Right lobe of liver (tissue), 6 donors: ENCODE measurements around the gene HERPUD2. TPM values are rescaled to one million over a fixed set of nuclear protein-coding genes. Genes with fewer than 3 reads are reported as not detected.

ENCODE experiments used
- ATAC-seq, 4 donors: fragments of 200-7000 bp; cut with Tn5 transposase; one replicate each; pipeline ENCODE4 v1.9.1; 2020; ENCODE audit warnings: mild to moderate bottlenecking in 4 of 4, moderate library complexity in 4 of 4
- DNase-seq, 3 donors: peaks; one replicate each; pipeline ENCODE4 v3.0.0-alpha.2; 2020
- H3K27ac ChIP-seq, 3 donors: fragments of 200-600 bp; one replicate each; pipeline ENCODE4 v1.8.0; 2022
- H3K27me3 ChIP-seq, 2 donors: fragments of 200-600 bp; one replicate each; pipeline ENCODE4 v1.8.0; 2022
- H3K36me3 ChIP-seq, 4 donors: fragments of 200-600 bp; sonication (generic) in 1 of 4; one replicate each; pipeline versions ENCODE4 v1.5.1 to v1.8.0; 2017 to 2022; ENCODE audit warnings: control low read depth in 1 of 4
- H3K4me1 ChIP-seq, 4 donors: fragments of 200-600 bp; sonication (generic) in 1 of 4; one replicate each; pipeline versions ENCODE4 v1.5.1 to v1.8.0; 2017 to 2022; ENCODE audit warnings: control low read depth in 1 of 4
- H3K4me3 ChIP-seq, 3 donors: fragments of 200-600 bp; one replicate each; pipeline ENCODE4 v1.8.0; 2022
- H3K9me3 ChIP-seq, 4 donors: fragments of 200-600 bp; sonication (generic) in 1 of 4; one replicate each; pipeline versions ENCODE4 v1.5.1 to v1.8.0; 2017 to 2022; ENCODE audit warnings: control low read depth in 1 of 4
- POLR2A ChIP-seq: fragments of 450-650 bp; IDR thresholded peaks from one replicate; pipeline ENCODE4 v1.6.1; 2017; ENCODE audit warnings: antibody characterized with exemption, mild to moderate bottlenecking
- WGBS: methylation state at CpG from one replicate; pipeline ENCODE4 v1.1.6; 2018; ENCODE audit warnings: low coverage, low lambda C conversion rate; ENCODE audit not compliant: insufficient coverage; ENCODE audit errors: missing lambda C conversion rate; 5-methylcytosine and 5-hydroxymethylcytosine counted together
- intact Hi-C, 2 donors: fragments of 100-400 bp; cut with DNase I; formaldehyde crosslinking; loops; one replicate each; pipeline versions ENCODE4 v1.11.2 to v1.14.1; 2022
- total RNA-seq, 6 experiments: library from RNA; depleted of rRNA in 2 of 6; stranded (reverse); fragments of >200 nt in 2 of 6; fragmentation: NEBNext Ultra II Directional in 3 of 6; extraction: Animal tissue kit (Norgen Biotek cat#: 25700) in 3 of 6; gene quantifications; one replicate each; pipeline versions ENCODE4 v1.1.0 to v1.2.4, GENCODE V29; 2016 to 2023
- TF ChIP-seq, protein P1 (sequence below), 4 donors: fragments of 200-600 bp in 3 of 4; fragments of 450-650 bp in 1 of 4; IDR thresholded peaks; one replicate each; pipeline versions ENCODE4 v1.5.1 to v1.8.0; 2016 to 2022; ENCODE audit warnings: antibody characterized with exemption in 4 of 4, mild to moderate bottlenecking in 2 of 4
- donor health status: DM: no; HTN: yes; CAD: no.
- donor health status: DM: no; HTN: no; CAD: no.
- donor health status: DM: no; HTN: no; CAD: no.
- donor health status: DM: no; HTN: yes; CAD: no.
- donor health status: DM: no; HTN: yes; CAD: no.

The HERPUD2 gene
- total RNA-seq, 6 experiments from 2014 or later = 15.4 to 26.7 (median 20.6) TPM

DNA sequence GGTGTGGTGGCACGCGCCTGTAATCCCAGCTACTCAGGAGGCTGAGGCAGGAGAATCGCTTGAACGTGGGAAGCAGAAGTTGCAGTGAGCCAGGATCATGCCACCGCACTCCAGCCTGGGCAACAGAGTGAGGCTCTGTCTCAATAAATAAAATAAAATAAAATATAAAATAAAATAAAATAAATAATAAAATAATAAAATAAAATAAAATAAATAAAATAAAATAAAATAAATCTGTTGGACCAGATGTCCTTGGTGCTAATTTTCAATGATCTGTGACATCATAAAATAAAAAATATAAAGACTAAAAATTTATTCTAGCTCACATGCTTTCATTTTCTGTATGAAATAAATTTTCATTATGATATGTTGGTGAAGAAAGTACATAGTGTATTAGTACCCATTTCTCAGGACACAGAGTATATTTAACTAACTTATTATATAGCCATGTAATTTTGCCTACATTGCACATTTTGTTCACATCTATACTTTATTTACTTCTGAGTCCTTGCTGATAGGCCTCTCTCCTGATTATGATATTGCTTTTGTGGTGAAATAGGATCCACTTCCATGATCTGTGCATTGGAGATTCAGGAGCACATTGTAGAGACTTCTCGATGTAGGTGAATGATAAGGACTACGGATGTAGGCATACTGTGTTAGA is 17.8 kb upstream of the HERPUD2 start:
- ATAC-seq (no peak), DNase-seq (no peak)
- H3K4me3 ChIP-seq = no peak overlapping the region
- 76% methylated on average over 4 of the region's 7 CpGs for WGBS
- H3K9me3 ChIP-seq = no peaks in the 10 kb centered on the region
- no peak overlapping the region for H3K27ac ChIP-seq
- no peaks in the 10 kb centered on the region for H3K36me3 ChIP-seq
- intact Hi-C loops = loop anchor here in 1 of 2 donors (10.0 kb wide), 1 partner anchor 192 kb away; no protein-coding TSS in a partner anchor
- no peaks in the 10 kb centered on the region for H3K4me1 ChIP-seq
- no peaks in the 10 kb centered on the region for H3K27me3 ChIP-seq
- TF ChIP-seq, protein P1, sequence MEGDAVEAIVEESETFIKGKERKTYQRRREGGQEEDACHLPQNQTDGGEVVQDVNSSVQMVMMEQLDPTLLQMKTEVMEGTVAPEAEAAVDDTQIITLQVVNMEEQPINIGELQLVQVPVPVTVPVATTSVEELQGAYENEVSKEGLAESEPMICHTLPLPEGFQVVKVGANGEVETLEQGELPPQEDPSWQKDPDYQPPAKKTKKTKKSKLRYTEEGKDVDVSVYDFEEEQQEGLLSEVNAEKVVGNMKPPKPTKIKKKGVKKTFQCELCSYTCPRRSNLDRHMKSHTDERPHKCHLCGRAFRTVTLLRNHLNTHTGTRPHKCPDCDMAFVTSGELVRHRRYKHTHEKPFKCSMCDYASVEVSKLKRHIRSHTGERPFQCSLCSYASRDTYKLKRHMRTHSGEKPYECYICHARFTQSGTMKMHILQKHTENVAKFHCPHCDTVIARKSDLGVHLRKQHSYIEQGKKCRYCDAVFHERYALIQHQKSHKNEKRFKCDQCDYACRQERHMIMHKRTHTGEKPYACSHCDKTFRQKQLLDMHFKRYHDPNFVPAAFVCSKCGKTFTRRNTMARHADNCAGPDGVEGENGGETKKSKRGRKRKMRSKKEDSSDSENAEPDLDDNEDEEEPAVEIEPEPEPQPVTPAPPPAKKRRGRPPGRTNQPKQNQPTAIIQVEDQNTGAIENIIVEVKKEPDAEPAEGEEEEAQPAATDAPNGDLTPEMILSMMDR (IDR thresholded peaks at IDR 0.05) = no peak
- TF ChIP-seq POLR2A = no peak

DNA sequence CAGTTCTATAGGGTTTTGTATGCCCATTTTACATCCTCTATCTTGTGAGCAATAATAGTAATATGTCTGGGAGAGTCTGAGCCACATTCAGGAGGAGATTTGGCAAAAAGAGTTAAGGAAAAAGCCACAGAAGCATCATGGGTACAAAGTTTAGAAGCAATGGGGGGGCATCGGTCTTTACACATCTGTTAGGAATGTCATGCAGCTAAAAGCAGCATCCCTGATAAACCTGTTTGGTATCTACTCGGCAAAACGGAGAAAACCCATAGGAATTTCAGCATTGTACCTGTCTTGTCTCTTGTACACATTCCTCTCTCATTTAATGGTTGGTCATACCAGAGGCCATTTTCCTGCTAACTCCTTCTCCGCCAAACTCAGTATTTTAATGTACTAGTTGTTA is 12.5 kb upstream of the HERPUD2 start:
- intact Hi-C loops = loop anchor here in 1 of 2 donors (5.0 kb wide), 1 partner anchor 200 kb away; no protein-coding TSS in a partner anchor
- no peak overlapping the region for H3K4me3 ChIP-seq

DNA sequence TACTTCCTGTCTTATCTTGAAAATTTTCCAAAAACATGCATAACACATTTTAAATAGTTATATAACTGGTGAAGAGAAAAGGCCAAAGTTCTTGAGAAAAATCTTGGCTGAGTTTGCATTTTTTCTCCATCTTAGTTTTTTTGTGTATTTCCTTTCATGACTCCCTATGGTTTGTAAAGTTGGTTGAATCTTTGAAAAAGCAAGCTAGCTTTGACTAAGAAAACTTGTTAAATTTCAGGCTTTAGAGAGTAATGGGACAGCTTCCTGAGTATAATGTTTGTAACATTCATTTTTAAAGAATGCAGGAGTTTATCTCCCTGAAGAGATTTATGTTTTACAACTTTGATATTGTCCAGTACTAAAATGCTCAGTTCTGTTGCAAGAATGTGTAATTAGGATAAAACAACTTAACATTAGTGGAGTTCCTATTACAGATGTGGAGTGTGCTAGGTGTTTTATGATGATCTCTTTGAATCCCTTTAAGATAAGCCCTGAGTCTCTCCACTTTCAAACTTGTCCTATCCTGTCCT is 11.1 kb upstream of the HERPUD2 start:
- no peak for DNase-seq
- no peaks in the 10 kb centered on the region for H3K27me3 ChIP-seq
- no peaks in the 10 kb centered on the region for H3K9me3 ChIP-seq
- H3K27ac ChIP-seq = no peak overlapping the region
- no peak overlapping the region for H3K4me3 ChIP-seq
- no peak for TF ChIP-seq POLR2A
- TF ChIP-seq, protein P1 (IDR thresholded peaks at IDR 0.05) = no peak
- ATAC-seq = no peak
- no peaks in the 10 kb centered on the region for H3K36me3 ChIP-seq
- intact Hi-C loops = loop anchor here in 1 of 2 donors (5.0 kb wide), 1 partner anchor 201 kb away; no protein-coding TSS in a partner anchor
- H3K4me1 ChIP-seq = no peaks in the 10 kb centered on the region

More for the DNA sequence above, 12.5 kb upstream of the HERPUD2 start:
- Histone ChIP-seq H3K9me3 (no peaks in the 10 kb centered on the region), H3K36me3 (no peaks in the 10 kb centered on the region), H3K27ac (no peak overlapping the region), H3K4me1 (no peaks in the 10 kb centered on the region), H3K27me3 (no peaks in the 10 kb centered on the region)
- ATAC-seq = no peak
- TF ChIP-seq, protein P1 (IDR thresholded peaks at IDR 0.05) = no peak
- TF ChIP-seq POLR2A = no peak
- 48% methylated on average over 4 of the region's 4 CpGs for WGBS
- DNase-seq = no peak

DNA sequence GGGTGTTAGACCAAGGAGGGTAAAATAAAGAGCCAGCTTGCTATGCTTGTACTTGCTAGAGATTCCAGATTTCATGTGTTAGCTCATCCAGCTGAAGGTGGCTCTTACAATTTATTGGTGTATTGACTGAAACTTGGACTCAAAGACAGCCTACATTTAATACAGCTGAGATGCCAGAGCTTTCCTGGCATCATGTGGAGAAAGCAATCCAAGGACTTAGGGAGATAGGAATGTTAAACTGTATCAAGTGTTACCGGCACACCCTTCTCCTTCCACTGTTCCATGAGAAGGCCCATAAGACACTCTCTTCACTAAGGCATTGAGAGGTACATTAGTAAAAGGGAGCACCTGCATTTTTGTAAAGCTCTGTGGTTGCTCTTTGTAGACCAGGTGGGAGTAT is 9.3 kb upstream of the HERPUD2 start:
- no peaks in the 10 kb centered on the region for H3K9me3 ChIP-seq
- H3K4me1 ChIP-seq = no peaks in the 10 kb centered on the region
- TF ChIP-seq, protein P1 (IDR thresholded peaks at IDR 0.05) = no peak
- no peak for TF ChIP-seq POLR2A
- intact Hi-C loops = no loop called here
- WGBS = 100% methylated on average over 1 of the region's 1 CpG
- DNase-seq = no peak
- H3K27me3 ChIP-seq = no peaks in the 10 kb centered on the region
- H3K27ac ChIP-seq = no peak overlapping the region
- ATAC-seq = no peak
- no peaks in the 10 kb centered on the region for H3K36me3 ChIP-seq
- H3K4me3 ChIP-seq = no peak overlapping the region
